Fibroblast of the aortic adventitia (primary cell): ENCODE results near the gene CFAP161. TPM values are rescaled to one million over a fixed set of nuclear protein-coding genes. Genes with fewer than 3 reads are reported as not detected.
A peak's percentile ranks its signal among the peaks of the same experiment; 100 is the strongest.

Source experiments
- DNase-seq: peaks from one replicate; pipeline ENCODE4 v3.0.0-alpha.2; 2010; ENCODE audit warnings: low read depth
- H3K4me3 ChIP-seq: 2 replicates; pipeline ENCODE4 v1.5.1; 2011; ENCODE audit warnings: low read depth, mild to moderate bottlenecking, control low read depth, low read length, moderate library complexity
- total RNA-seq: library from RNA; depleted of rRNA; stranded (reverse); fragments of >200 nt; gene quantifications from 2 replicates; pipeline ENCODE4 v1.2.3, GENCODE V29; 2012; ENCODE audit warnings: low replicate concordance
- TF ChIP-seq, protein P1 (sequence below): IDR thresholded peaks from 2 replicates; pipeline ENCODE4 v1.5.1; 2011; ENCODE audit warnings: mild to moderate bottlenecking, low read length, control low read depth, inconsistent platforms; ENCODE audit not compliant: insufficient read depth

The CFAP161 gene
- total RNA-seq, 1 donor = not detected

DNA sequence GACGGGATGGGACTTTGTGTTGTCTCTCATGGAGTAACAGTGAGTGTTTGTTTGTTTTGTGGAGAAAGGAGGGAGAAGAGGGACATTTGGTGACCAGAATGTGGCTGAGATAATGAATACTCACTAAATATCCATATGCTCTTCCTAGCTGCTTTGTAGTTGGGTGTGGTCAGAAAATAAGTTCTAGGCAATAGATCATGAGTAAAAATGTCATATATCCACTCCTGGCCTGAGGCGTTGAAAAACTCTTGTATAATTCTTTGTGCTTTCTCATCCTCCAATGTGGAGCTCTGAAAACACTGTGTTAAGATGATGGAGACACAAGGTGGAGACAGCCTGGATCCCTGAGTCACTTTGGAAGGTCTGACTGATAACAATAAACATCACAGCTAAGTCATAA, 34.6 kb downstream of the CFAP161 start:
- TF ChIP-seq, protein P1, sequence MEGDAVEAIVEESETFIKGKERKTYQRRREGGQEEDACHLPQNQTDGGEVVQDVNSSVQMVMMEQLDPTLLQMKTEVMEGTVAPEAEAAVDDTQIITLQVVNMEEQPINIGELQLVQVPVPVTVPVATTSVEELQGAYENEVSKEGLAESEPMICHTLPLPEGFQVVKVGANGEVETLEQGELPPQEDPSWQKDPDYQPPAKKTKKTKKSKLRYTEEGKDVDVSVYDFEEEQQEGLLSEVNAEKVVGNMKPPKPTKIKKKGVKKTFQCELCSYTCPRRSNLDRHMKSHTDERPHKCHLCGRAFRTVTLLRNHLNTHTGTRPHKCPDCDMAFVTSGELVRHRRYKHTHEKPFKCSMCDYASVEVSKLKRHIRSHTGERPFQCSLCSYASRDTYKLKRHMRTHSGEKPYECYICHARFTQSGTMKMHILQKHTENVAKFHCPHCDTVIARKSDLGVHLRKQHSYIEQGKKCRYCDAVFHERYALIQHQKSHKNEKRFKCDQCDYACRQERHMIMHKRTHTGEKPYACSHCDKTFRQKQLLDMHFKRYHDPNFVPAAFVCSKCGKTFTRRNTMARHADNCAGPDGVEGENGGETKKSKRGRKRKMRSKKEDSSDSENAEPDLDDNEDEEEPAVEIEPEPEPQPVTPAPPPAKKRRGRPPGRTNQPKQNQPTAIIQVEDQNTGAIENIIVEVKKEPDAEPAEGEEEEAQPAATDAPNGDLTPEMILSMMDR = no peak
- H3K4me3 ChIP-seq = no peak overlapping the region
- DNase-seq = no peak

DNA sequence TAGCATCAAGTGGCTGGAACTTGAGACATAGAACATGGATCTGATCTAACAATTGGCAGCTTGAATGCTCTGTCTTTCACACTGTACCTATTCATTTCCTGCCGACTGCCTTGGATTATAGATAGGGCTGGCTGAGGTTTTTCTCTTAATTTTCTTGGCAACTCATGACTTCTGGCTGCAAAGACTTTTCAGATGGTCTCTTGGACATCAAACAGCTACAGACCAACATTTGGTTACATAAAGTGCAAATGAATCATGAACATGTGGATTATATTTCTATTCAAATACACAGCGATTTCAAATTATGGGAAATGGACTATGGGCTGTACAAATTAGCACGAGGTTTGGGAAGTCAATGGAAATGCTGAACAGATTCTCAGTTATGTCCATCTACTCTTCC, 36.4 kb downstream of the CFAP161 start:
- peak; percentile 76 for DNase-seq
- no peak overlapping the region for H3K4me3 ChIP-seq
- TF ChIP-seq, protein P1 = no peak

DNA sequence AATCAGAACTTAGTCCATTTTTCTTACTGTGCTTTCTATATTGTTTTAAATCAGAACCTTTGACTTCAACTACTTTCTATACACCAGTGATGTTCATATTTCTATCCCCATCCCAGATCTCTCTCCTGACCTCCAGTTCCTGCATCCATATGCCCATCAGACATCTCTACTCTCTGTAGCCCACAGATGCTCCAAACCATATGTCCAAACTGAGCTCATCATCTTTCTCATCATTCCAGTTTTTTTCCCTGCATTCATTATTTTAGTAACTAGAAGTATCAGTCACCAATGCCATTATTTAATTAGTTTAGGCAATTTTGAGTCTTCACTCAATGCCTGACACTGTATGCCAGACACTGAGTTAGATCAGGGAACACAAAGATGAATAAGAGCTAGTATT, 37.2 kb downstream of the CFAP161 start:
- DNase-seq = no peak
- no peak overlapping the region for H3K4me3 ChIP-seq
- TF ChIP-seq, protein P1 = no peak

DNA sequence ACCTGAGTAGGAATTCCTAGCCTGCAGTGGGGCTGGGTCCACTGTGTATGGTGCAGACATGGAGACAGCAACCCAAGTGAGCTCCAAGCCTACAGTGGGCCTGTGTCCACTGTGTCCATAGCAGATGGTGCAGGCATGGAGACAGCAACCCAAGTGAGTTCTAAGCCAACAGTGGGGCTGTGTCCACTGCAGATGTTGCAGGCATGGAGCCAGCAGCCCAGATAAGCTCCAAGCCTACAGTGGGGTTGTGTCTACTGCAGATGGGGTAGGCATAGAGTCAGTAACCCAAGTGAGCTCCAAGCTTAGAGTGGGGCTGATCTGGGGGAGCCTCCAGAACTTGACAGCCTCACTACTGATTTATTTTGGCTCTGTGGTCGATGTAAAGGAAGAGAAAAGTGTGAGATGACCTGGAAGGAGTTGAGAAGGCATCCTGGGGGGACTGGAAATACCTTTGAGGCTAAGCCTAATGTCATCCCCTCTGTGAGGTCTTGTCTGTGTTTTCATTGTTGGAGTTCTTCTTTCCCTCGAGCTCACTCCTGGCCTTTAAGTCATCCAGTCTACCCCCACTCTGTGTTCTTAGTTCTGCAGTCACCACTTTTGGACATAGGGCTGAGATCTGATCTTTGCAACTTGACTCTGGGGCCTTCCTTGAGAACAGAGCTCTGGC, 40.2 kb downstream of the CFAP161 start:
- DNase-seq = no peak
- H3K4me3 ChIP-seq = no peak overlapping the region
- TF ChIP-seq, protein P1 = no peak

DNA sequence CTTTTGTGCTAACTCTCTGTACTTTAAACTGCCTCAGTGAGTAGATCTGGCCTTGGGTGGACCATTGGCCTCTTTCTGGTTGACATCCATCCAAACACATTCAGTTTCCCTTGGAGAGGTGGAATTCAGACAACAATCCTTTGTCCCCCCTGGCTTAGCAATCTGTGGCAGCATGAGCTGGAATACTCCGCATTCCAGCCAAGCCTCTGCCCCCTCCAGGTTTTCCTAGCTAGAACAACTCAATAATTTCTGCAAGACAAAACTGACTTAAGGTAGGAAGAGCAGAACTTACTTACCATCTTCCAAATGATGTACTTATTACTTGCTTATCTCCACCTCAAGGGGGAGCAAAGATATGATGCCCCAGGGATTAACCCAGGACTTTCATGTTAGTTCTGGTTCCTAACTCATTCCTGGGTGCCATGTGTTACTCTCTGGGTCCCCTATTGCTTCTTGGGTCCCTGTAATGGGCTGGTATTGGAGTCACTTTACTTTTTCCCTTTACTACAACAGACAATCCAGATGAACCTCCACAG, 40.8 kb downstream of the CFAP161 start:
- H3K4me3 ChIP-seq = no peak overlapping the region
- TF ChIP-seq, protein P1 = no peak
- no peak for DNase-seq

DNA sequence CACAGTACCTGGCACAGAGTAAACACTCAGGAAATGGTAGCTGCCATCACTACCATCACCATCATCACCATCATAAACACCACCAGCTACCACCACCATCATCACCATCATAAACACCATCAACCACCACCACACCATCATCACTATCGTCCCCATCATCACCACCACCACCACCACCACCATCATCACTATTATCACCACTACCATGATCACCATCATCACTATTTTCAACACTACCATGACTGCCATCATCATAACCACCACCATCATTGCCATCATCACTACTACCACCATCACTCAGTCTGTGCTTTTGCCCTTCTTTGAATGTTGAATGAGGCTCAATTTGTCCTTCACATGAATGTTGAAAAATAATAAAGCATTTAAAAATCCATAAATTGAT, 41.4 kb downstream of the CFAP161 start:
- no peak overlapping the region for H3K4me3 ChIP-seq
- no peak for DNase-seq
- TF ChIP-seq, protein P1 = no peak
